GM11168 (cell line): Measurements from ENCODE around the gene SLU7.
"Not testable (repeated sequence)": the region's sequence is repeated elsewhere in the genome, so short reads cannot be mapped to it uniquely, and the experiment has no call there.

ENCODE experiments used
- in situ Hi-C: fragments of 300-500 bp; cut with MboI; formaldehyde crosslinking; loops from one replicate; pipeline ENCODE4 v1.12.0; 2022; ENCODE audit warnings: low sequenced_read_pairs; ENCODE audit not compliant: unreplicated experiment

Gene SLU7

DNA sequence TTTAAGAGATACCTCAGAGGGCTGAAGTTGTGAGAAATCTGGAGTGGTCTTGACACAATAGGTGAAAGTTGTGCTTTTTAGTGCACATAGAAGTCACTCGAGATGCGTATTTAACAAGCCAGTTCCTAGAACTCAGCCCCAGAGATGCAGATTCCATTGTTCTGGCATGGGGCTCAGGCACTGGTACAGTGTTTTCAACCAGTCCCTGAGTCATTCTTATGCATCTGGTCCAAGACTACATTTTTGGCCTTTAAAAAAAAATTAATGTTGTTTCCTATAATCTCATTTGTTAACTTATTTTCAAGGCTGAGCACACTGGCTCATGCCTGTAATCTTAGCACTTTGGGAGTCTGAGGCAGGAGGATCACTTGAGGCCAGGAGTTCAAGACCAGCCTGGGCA, 32.4 kb upstream of the SLU7 start:
- in situ Hi-C loops, result no loop called here

DNA sequence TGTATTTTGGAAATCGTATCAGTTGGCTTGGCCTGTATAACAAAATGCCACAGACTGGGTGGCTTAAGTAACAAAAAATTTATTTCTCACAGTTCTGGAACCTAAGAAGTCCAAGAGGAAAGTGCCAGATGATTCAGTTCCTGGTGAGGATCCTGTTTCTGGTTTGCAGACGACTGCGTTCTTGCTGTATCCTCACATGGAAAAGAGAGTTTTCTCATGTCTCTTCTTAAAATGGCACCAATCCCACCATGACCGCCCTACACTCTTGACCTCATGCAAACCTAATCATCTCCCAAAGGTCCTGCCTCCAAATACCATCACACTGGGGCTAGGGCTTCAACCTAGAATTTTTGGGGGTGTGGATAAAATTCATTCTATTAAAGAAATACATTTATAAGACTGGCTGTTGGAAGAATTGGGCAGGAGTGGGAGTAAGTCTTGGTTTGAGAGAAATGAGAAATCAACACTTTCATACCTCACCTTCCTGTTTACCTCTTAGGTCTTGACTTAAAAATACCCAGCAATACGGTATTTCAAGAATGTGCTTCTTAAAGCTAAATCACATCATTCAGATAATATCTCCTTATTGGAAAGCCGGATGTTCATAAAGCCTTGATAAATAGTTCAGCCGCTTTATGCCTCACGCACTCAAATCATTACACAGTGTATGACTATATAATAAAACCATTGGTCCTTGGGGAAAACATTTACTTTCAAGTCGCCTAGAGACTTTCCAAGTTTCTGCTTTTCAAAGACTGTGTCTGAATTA, 31.5 kb upstream of the SLU7 start:
- in situ Hi-C loops, result no loop called here

DNA sequence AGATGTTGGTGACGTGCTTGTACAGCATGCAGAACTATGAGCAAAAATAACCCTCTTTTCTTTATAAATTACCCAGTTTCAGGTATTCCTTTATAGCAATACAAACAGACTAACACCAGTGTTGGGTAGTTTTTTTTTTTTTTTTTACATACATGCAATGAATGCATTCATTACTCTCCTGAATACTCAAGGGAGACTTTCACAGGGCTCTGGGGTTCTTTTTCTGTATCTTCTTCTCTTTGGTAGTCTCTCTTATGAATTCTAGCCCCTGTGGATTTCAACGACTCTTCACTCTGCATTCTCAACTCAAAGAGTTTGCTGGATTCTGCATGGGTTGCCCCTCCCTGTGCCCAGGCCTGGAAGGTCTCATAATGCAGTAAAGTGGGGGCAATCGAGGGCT, 30.6 kb upstream of the SLU7 start:
- in situ Hi-C loops, result no loop called here

DNA sequence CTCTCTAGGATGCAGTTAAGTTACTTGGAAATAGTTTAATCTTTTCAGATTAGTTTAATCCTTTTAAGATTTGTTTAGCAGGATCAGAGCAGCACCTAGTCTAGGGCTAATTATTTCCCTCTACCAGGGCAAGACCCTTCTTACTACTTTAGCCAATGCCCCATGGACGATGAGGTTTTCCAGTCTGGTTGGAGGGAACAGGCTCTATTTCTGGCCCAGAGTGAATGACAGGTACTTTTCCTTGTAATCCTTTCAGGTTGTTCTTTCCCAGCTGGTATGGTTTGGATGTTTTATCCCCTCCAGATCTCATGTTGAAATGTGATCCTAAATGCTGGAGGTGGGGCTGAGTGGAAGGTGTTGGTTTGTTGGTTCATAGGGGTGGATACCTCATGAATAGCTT, 30.0 kb upstream of the SLU7 start:
- in situ Hi-C loops, result no loop called here

DNA sequence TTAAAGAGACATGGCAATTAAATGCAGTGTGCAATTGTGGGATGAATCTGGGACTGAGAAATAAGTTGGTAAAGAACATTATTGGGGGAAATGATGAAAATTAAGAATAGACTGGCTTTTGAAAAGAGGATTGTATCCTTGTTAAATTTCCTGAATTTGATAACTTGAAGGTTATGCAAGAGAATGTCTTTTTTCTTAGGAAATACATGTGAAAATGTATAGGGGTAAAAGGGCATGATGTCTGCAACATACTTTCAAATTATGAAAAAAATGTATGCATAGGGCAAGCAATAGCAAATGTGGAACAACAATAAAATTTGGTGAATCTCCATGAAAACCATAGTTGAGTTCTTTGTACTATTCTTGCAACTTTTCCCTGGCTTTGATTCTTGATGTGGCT, 26.9 kb upstream of the SLU7 start:
- in situ Hi-C loops, result no loop called here

DNA sequence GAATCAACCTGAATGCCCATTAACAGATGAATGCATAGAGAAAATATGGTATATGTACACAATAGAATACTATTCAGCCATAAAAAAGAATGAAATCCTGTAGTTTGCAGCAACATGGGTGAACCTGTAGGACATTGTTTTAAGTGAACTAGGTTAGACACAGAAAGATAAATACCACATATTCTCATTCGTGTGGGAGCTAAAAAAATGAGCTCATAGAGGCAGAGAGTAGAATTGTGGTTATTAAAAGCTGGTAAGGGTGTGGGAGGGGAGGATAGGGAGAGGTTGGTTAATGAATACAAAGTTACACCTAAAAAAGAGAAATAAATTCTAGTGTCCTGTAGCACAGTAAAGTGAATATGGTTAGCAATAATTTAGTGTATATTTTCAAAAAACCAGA, 26.3 kb upstream of the SLU7 start:
- in situ Hi-C loops, result no loop called here

DNA sequence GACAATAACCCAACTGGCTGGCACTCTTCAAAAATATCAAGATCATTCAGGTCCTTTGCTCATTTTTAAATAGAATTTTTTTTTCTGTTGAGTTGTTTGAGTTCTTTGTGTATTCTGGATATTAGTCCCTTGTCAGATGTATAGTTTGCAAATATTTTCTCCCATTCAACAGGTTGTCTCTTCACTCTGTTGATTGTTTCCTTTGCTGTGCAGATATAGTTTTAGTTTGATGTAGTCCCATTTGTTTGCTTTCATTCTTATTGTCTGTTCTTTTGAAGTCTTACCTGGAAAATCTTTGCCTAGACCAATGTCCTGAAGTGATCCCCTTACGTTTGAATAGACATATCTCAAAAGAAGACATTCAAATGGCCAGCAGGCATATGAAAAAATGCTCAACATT, 25.5 kb upstream of the SLU7 start:
- in situ Hi-C loops, result no loop called here

DNA sequence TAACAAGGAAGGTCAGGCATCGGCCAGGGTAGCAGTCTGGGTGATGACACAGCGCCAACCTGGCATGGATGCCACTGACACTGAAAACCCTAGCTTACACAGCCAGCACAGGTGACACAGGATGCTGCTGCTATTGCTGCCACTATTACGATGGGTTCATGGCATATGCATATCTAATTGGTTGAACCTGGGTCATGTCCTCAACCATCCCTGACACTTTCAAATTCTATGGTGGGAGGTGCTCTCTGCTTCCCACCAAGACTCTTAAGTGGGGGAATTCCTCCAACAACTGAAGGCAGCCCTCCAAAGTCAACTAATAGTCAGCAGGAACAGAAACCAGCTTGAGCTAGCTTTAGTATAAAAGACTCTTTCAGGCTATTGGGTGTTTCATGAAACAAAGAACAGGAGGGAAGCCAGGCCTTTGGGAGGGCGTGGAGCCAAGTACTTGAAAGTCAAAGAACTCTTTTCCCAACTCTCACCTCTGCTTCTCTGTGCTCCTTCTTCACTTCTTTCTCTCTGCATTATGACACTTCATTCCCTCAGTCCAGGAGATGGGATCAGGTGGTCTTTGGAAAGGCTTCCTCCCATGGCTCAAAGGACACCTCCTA, 24.0 kb upstream of the SLU7 start:
- in situ Hi-C loops, result no loop called here

DNA sequence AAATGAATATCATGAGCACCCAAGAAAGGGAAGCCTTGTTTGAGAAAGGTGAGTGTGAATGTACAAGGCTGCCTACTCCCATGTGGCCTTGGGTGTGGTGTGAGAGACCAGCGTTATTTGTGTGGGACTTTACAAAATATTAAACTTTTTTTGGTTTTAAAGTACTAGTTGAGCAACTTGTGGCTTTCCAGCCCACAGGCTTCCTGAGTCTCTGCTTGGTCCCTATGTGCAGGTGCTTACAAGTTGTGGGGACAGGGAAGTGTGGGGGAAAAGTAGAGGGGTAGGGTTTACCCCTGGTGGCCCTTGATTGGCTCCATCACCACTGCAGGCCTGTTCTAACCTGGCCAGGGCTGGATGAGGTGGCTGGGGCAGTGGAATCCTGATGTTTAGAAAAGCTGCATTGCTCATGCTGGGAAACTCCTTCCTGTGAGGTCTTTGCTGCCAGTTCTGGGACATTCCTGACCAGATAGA, 22.5 kb upstream of the SLU7 start:
- in situ Hi-C loops, result no loop called here

DNA sequence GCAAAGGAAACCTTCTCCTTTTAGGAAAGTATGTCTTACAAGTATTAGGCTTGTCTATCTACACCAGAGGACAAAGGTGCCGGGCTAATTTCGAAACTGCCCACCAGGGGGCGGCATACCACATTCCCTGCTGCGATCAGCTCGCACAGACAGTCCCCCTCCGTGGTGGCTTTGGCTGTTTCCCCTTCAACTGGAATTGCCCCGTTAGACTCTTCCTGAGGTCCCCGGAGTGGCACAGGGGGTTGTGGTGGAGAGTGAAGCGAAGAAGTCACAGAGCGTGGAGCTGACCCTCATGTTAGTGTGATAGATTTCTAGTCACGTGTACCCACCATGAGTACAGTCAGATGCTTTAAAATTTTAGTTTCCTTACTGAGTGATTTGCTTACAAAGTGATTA, 20.3 kb upstream of the SLU7 start:
- in situ Hi-C loops, result no loop called here

DNA sequence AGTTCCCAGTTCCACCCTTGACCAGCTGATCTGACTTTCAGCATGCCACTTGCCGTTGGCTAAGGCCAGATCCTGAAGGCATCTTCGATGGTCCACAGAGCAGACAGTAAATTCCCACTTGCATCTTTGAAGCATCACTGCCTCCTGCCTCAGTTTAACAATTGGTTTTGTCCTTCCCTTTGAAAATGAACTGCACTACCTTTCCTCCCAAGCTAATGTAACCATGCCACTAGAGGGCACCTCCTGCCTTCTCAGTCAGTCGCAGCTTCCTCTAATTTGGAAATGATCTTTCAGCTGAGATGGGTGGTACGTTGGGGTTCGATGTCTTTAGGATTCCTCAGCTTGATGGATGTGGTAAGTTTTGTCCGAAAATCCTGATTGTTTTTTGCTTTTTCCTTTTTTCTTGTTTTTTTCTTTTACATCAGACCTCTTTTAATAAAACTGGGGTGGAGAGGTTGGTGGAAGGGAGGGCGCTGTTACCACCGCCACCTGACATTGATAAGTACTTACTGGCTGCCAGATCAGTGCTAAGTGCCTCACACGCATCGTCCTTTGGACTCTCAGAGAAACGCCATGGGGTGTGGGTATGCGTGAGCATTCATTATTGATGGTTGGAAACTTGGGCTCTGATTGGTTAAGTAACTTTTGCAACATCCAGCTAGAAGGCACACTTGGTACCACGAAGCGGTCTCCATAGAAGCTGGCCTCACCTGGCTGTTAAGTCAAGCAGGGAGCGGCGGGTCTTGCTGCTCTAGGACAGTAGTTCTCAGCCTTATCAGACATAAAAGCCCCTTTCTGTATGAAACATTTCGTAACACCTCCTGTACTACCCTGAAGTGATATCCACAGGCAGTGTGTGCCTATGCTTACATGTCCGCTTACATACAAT, 19.7 kb upstream of the SLU7 start:
- in situ Hi-C loops, result no loop called here

DNA sequence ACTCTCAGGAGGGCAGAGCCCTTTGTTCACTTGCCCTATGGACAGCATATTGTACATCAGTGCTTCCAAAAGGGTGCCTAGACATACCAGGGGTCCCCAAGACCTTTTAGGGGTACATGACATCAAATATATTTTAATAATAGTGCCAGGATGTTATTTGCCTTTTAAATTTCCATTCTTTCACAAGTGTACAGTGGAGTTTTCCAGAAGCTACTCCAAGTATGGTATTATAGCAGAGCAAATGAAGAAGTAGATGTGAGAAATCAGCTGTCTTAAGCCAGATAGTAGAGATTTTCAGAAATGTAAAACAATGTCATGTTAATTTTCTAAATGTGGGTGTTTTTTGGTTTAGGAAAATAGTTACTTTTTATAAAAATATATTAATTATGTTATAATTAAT, 18.4 kb upstream of the SLU7 start:
- in situ Hi-C loops, result no loop called here

DNA sequence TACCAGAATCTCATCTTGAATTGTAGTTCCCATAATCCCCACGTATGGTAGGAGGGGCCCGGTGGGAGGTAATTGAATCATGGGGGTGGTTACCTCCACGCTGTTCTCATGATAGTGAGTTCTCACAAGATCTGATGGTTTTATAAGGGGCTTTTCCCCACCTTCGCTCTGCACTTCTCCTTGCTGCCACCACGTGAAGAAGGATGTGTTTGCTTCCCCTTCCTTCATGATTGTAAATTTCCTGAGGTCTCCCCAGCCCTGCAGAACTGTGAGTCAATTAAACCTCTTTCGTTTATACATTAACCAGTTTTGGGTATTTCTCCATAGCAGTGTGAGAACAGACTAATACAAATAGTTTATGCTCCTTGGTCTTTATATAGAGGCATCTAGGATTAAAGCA, 17.8 kb upstream of the SLU7 start:
- in situ Hi-C loops, result not testable (repeated sequence)

DNA sequence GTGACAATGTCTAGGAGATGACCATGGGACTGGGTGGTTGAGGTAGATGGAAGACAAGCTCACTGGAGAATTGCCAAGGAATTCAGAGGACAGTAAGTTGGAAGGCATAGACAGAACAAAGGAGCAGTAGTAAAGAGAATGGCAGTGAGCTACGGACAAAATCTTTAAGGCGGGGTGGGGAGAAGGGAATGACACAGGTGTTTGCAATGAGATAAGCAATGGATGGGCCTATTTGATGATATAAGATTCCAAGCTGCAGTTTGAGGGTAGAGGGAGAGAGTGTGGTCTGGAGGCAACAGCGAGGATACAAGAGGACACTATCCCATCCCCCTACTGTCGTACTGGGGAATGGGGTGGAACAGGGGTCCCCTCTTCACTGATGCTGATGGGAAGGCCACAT, 17.1 kb upstream of the SLU7 start:
- in situ Hi-C loops, result no loop called here

DNA sequence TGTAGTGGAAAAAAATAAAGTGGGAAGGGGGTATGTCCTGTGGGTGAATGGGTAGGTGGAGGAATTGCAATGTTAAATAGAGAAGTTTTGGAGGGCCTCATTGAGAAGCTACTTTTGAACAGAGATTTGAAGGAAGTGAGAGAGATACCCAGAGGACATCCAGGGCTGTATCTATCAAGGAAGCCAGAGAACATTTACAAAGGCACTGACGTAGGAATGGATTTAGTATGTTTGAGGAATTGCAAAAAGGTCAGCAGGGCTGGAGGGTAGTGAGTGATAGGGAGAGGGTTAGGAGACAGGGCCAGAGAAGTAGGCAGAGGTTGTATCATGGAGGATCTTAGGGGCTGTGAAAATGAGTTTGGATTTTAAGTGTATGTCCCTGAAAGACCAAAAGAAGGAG, 16.7 kb upstream of the SLU7 start:
- in situ Hi-C loops, result no loop called here

DNA sequence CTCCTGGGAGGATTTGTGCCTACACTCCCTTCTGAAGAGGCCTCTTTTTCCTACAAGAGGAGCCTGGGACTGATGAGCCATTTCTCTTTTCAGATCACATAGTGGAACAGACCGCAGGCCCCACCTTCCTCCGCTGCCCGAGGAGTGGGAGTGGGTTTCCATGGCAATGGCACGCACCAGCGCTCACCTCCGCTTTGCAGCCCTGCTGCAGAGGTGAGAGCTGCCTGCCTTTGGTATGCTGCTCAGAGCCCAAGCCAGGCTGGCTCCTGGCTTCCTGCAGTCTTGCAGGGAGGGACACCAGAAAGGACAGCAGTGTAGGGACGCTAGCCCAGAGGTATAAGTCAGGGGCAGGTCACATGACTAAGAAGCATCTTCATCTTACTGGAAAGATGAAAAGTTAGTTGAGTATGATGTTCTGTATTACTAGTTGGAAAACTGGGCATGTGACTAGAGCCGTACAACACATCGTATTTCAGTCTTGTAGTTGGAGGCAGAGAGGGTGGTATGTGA, 15.2 kb upstream of the SLU7 start:
- in situ Hi-C loops, result no loop called here

DNA sequence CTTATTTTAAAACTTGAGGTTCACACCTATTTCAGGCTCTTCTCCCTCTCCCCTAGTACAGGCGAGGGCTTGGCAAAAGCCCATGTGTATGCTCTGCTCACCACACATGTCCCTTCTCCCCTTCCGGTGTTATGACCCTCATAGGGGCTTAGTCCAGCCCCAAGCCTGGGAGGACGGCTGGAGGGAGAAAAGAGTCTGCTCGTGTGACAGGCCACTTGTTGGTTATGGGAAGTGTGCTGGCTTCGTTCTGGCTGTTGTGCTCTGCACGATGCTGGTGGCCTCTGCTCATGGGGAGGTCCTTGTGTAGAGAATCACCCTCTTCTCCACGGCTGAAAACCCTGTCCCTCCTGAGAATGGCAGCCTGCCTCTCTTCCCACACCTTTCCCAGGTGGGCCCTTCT, 13.9 kb upstream of the SLU7 start:
- in situ Hi-C loops, result no loop called here

DNA sequence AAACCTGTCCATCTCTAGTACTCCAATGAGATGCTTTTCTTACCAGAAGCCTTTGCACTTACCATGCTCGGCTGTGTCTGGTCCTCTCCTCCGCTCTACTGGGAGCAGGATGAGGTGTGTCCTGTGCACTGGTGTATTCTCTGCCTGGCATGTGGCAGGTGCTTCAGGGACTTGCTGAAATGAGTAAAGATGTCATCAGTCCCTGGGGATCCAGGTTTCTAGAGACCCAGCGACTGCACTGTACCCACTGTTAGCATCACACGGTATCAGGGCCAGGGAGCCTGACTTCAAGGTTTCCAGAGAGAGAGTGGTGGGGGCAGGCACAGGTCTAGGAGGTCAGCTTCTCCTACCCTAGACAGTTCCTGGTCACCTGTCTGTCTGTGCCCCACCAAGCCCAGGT, 13.3 kb upstream of the SLU7 start:
- in situ Hi-C loops, result no loop called here

DNA sequence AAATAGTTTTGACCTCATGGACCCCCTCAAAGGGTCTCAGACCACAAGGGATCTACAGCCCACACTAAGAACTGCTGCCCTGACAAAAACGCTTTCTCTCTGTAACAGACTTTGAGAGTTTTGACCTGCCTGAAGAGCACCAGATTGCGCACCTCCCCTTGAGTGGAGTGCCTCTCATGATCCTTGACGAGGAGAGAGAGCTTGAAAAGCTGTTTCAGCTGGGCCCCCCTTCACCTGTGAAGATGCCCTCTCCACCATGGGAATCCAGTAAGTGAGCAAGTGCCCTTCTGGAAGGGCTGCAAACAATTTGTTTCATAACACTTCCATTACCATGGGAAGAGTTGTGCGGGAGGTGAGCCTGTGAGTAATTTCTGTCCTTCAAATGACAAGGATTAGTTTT, 8.7 kb upstream of the SLU7 start:
- in situ Hi-C loops, result no loop called here

DNA sequence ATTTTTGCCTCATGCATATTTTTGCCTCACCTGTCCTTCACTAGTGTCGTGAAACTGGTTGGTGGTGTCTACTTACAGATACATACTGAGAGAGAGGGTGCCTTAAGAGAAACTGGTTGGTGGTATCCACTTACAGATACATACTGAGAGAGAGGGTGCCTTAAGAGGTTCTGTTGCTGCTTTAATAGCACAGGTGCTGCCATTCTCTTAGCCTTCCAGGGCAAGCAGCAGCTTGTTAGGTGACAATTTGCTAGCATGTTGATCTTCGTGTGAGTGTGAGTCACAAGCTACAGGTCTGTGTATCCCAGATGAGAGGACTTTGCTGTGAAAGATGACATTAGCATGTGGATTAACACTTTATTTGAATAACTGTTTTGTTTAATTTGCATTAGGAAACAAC, 4.2 kb upstream of the SLU7 start:
- in situ Hi-C loops, result no loop called here

DNA sequence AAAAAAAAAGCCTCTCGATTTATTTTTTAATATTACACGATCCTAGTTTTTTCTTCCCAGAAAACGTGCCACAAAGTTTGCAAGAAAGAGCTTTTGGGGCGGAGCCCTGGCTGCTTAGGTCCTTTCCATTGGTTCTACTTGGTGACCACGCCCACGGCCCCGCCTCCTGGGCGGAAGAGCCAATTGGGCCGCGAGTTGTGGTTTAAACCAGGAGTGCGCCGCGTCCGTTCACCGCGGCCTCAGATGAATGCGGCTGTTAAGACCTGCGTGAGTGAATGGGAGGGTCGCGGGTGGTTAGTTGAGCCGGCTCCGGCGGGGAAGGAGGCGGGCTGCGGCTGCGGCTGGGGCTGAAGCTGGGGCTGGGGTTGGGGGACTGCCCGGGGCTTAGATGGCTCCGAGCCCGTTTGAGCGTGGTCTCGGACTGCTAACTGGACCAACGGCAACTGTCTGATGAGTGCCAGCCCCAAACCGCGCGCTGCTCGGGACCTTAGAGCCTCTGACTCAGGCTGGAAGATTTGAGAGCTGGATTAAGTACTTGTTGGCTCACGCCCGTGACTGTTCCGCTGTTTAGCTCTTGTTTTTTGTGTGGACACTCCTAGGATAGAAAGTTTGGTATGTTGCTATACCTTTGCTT, 2.9 kb upstream of the SLU7 start, which contains the start of gene PTTG1:
TSS of gene PTTG1 (plus strand) at position 231 of the 634 bp plus-strand sequence. CDS start 458 bp downstream, outside the sequence.
- in situ Hi-C loops, result no loop called here
